Fibroblast of lung (primary cell): ENCODE data around the gene MBD5.

Source experiments
- EZH2 ChIP-seq: IDR thresholded peaks from 2 replicates; pipeline ENCODE4 v1.5.1; 2012; ENCODE audit warnings: low read length, control low read depth, mild to moderate bottlenecking; ENCODE audit errors: missing control alignments
- TF ChIP-seq, protein P1 (sequence below), 2 donors: IDR thresholded peaks in 1 of 2; conservative IDR thresholded peaks in 1 of 2; 1 replicate in 1 of 2; 2 replicates in 1 of 2; pipeline ENCODE4 v1.5.1; 2011 to 2012; ENCODE audit warnings: low read length in 2 of 2, control low read depth in 1 of 2, inconsistent platforms in 1 of 2, low read depth in 1 of 2, mild to moderate bottlenecking in 1 of 2

DNA sequence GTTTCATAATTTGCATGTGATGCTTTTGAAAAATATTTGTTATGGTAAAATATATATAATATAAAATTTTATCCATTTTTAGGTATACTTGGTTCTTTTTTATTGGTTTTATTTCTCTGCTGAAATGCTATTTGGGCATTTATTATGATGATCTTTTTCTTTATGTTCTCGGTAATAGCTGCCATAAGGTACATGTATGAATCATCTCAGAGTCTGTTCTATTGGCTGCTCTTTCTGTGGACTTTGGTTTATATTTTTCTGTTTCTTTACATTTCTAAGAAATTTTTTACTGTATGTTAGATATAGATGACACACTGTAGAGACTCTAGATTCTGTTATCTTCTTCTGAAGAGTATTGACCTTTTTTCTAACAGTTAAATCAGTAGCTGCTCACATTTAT, 219.9 kb downstream of the MBD5 start:
- TF ChIP-seq, protein P1, sequence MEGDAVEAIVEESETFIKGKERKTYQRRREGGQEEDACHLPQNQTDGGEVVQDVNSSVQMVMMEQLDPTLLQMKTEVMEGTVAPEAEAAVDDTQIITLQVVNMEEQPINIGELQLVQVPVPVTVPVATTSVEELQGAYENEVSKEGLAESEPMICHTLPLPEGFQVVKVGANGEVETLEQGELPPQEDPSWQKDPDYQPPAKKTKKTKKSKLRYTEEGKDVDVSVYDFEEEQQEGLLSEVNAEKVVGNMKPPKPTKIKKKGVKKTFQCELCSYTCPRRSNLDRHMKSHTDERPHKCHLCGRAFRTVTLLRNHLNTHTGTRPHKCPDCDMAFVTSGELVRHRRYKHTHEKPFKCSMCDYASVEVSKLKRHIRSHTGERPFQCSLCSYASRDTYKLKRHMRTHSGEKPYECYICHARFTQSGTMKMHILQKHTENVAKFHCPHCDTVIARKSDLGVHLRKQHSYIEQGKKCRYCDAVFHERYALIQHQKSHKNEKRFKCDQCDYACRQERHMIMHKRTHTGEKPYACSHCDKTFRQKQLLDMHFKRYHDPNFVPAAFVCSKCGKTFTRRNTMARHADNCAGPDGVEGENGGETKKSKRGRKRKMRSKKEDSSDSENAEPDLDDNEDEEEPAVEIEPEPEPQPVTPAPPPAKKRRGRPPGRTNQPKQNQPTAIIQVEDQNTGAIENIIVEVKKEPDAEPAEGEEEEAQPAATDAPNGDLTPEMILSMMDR (conservative IDR thresholded peaks at IDR 0.05 in 1 of 2, IDR thresholded peaks at IDR 0.05 in 1 of 2; ENCODE audit: low read depth in 1 of 2, low read length in 2 of 2): no peak
- no peak for TF ChIP-seq EZH2
